Fibroblast of upper back skin (primary cell): ENCODE data around the gene RAB21.
"Not testable (repeated sequence)": the region's sequence is repeated elsewhere in the genome, so short reads cannot be mapped to it uniquely, and the experiment has no call there.

Experiments used
- DNase-seq: peaks from one replicate; pipeline ENCODE4 v3.0.0-alpha.2; 2013

Gene RAB21

DNA sequence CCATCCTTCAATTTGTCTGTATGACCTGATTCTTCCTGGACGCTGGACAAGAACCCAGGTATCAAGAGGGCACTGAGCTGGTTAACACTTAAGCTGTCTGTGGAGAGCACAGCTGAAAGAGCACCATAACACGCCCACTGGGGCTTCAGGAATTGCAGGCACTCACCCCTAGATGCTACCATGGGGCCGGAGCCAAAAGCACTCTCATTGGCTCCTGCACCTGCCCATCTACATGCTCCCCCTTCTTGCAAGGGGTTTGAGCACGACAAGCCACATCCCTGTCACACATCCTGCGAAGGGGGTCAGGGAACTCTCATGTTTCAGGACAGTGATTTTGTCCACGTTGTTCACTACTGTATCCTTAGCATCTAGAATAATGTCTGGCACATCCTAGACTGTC lies 49.8 kb downstream of the RAB21 start:
- no peak for DNase-seq

DNA sequence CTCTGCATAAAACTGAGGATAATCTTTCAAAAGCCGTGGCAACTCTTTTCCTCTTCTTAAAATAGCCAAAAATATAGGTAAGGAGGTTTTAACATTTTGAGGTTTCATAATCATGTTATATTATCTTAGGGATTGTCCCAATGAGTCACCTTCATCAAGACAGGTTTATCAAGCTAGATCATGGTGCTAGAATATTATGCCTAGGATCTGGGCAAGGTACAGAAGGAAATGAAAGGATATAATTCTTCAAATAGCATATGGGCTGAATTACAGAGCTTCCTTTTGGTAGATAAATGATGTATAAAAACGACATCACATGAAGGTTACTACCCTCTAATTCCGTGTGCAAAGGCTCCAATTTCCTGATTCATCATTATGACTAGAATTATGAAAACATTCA lies 56.3 kb downstream of the RAB21 start:
- no peak for DNase-seq

DNA sequence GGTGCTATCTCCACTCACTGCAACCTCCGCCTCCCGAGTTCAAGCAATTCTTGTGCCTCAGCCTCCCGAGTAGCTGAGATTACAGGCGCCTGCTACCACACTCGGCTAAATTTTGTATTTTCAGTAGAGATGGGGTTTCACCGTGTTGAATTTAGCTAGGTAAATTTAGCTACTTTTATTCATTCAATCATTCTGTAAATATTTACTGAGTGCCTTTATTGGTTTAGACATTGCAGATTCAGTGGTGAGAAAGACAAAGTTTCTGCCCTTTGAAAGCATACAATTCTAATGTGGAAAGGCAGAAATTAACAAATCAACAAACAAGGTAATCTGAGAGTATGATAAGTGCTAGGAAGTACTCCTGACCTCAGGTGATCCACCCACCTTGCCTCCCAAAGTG lies 60.6 kb downstream of the RAB21 start:
- not testable (repeated sequence) for DNase-seq

DNA sequence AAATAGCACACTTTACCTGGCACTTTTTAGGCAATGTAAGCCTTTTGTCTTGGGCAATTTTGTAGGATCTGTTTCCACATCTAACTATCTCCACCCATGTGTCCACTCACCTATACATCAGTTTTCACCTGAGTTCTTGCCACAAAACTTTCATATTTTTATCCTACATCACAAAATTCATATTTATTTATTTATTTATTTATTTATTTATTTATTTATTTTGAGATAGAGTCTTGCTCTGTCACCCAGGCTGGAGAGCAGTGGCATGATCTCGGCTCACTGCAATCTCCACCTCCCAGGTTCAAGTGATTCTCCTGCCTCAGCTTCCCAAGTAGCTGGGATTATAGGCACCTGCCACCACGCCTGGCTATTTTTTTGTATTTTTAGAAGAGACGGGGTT lies 67.4 kb downstream of the RAB21 start:
- DNase-seq = not testable (repeated sequence)

DNA sequence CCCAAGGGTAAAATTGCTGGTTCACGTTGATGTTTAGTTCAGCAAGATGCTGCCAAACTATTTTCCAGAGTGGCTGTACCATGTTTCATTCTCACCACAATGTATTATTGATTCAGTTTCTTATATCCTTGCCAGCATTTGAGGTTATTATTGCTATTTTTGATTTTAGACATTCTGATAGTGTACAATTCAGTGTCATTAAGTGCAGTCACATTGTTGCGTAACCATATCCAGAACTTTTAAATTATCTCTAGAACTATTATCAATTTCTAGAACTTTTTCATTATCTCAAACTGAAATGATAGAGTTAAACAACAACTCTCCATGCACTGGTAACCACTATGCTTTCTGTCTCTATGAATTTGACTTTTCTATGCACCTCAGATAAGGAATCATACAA lies 74.2 kb downstream of the RAB21 start:
- DNase-seq = no peak

DNA sequence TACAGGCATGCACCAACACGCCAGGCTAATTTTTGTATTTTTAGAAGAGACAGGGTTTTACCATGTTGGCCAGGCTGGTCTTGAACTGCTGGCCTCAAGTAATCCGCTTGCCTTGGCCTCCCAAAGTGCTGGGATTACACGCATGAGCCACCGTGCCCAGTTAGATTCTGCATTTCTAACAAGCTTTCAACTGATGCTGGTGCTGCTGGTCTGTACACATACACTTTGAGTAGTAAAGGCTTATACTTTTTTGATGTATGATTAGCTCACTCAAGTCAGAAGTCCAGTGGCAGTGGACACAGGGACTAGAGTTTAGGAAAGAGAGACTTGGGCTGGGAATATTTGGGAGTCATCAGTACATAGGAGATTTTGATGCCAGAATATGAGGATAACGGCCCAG lies 82.7 kb downstream of the RAB21 start:
- no peak for DNase-seq

DNA sequence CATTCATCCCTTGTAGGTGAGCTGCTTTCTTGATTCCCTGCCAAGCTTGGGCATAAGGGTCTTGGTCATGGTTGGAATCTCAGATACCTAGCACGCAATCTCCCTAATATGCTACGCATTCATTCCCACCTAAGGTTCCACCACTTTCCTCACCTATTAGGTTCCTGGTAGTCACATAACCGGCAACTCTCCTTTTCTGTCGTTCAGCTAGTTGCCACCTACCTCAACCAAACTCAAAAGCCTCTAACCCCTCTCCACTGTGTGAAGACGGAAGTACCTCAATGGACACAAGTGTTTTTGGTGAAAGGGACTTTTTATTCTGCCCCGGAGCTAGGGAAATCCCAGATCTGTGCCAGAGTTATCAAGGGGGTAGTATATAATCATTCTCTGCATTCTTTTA lies 83.6 kb downstream of the RAB21 start:
- DNase-seq = no peak

DNA sequence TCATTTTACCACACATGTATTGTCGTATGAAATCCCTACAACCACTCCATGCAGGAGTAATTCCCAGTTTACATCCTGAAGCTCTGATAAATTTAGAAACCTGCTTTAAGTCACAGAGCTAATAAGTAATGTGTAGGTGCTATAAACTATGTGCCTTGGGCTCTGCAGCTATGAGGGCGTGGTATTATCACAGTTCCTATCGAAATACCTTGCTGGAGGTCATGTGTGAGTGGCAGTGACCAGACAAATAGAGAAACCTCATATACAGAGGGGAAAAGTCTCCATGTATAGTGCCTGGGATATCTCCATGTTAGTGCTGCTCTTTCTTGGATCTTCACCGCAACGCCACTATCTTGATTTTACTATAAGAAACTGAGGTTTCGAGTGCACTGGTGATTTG lies 84.0 kb downstream of the RAB21 start:
- DNase-seq = no peak

DNA sequence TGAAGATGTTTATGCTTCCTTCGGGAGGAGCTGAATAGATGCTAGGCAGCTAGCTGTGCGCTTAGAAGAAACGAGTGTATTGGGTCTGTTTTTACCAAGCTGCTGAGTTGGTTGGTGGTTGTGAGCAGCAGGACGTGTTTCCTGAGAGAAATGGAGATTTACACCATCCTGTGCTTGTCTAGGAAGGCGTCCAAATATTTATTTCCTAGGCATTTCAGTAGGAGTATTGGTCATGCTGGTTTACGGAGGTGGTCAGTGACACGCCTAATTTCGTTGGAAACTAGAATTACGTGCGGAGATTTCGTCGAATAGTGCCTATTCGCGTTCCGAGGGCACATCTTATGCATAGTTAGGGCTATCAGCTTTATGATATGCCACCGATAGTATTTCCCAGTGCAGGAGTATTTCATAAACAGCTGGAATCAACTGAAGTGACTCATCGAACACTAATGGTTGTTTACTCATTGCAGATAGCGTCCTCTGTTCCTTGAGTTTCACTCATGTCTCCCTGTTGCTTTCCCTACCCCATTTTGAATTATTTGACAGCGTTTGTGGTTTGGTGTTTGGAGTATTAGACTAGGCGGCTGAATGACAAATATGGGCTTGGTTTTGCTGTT lies 85.7 kb downstream of the RAB21 start:
- peak; percentile 41 for DNase-seq

DNA sequence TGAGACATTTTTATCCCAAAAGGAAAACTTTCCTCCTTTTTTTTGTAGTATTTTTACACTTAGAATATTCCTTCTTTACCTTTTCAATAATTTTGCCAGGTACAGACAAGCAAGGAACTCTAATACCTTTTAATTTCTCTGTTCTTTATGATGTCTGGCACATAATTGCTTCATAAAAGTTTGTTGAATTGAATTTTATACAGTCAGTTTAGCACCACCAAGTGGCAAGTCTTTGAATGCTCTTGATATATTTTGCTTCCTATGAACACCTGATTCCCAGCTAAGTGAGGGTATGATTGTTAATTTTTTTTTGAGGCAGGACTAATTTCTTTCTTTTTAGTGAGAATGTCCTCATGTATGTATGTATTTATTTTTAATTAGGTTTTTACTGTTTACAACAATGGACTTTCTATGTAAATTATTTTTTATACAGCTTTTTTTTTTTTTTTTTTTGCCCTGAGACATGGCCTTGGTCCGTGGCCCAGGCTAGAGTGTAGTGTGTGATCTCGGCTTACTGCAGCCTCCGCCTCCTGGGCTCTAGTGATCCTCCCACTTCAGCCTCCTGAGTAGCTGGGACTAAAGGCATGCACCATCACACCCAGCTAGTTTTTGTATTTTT lies 91.8 kb downstream of the RAB21 start:
- peak; percentile 30 for DNase-seq

DNA sequence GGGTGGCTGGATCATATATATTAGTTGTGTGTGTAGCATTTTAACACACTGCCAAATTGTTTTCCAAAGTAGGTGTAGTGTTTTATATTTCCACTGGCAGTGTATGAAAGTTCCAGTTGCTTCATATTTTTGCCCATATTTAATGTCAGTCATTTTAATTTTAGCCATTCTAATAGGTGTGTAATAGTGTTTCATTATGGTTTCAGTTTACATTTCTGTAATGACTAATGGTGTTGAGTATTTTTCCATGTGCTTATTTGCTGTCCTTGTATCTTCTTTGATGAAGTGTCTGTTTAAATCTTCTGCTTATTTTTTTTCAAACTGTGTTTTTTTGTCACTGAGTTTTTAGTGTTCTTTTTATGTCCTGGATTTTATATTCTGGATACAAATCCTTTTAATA lies 93.5 kb downstream of the RAB21 start:
- DNase-seq = no peak

DNA sequence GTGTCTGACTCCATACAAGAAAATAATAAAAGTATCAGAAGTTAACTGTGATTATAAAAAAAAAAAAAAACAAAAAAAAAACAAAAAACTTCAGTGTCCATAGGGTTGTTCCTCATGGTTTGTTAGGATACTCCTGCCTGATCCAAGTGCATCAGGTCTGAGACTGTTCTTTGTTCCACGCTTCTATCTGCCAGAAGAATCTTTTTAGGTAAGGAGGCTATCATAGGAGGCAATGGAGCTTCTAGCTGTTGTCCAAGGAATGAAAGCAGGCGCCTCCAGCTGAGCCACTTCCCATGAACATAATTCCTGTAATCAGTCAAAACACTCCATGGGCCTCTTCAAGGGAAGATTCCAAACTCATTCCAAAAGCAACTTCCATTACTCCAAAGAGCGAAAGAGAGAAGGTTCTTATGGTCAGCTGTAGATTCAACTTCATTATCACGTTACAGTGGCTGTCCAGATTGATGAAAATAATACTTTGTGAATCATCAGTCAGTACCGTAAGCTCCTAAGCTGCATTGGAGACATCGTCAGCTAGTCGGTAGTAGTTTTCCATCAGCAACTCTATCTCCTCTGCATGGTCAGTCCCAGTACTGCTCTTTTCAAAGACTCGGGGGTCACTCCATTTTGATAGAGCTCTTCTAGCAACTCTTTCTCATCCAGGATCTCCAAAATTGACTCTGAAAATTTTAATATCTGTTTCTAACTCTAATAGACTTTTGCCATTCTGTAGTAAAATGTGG lies 94.6 kb downstream of the RAB21 start:
- no peak for DNase-seq
